IPS-18c (cell line): ENCODE data around the gene WDR41.
A peak's percentile ranks its signal among the peaks of the same experiment; 100 is the strongest.
"Not testable (repeated sequence)": the region's sequence is repeated elsewhere in the genome, so short reads cannot be mapped to it uniquely, and the experiment has no call there.

Source experiments
- H3K4me3 ChIP-seq: 2 replicates; pipeline ENCODE4 v1.7.0; 2013; ENCODE audit warnings: low read depth, mild to moderate bottlenecking, low read length, moderate library complexity; ENCODE audit not compliant: insufficient read depth
- H3K9me3 ChIP-seq: one replicate; pipeline ENCODE4 v1.6.1; 2013; ENCODE audit warnings: mild to moderate bottlenecking, low read length, moderate library complexity; ENCODE audit not compliant: control insufficient read depth, insufficient read depth

Gene WDR41, protein sequence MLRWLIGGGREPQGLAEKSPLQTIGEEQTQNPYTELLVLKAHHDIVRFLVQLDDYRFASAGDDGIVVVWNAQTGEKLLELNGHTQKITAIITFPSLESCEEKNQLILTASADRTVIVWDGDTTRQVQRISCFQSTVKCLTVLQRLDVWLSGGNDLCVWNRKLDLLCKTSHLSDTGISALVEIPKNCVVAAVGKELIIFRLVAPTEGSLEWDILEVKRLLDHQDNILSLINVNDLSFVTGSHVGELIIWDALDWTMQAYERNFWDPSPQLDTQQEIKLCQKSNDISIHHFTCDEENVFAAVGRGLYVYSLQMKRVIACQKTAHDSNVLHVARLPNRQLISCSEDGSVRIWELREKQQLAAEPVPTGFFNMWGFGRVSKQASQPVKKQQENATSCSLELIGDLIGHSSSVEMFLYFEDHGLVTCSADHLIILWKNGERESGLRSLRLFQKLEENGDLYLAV

DNA sequence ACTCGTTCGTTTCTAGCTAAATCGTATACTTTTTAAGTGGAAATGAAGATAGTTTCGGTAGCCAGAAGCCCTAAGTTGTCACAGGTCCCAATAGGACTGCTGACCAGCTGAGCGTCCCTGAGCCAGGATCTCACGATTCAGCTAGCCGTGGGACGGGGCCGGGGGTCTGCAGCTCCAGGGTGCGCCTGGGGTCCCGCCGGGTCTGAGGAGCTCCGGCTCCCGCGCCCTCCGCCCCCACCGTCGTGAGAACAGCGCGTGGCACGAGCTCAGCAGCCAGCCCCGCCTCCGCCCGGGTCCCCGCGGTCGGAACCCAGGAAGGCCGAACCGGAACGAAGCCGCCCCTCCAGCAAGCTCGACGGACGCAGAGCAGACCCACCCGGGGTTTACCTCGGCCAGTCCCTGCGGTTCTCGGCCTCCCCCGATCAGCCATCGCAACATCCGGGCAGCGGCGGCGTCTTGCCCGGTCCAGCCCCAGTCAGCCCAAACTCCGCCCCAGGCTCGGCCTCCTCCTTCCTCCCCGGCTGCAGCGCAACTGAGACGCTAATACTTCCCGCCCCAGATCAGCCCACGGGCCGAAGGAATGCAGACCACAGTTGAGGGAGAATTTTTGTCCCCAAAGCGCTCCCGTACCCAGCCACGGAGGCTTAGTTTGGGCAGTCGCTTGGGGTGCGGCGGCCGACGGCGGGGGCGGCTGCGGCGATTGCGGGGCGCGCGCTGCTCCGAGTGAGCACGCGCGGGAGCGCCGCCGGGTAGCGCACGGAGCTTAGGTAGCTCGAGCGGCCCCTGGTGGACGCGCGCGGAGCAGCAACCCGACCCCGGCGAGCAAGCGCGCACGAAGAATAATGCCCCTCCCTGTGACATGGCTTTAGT lies at the start of gene WDR41:
Gene WDR41 (minus strand): TSS at position 534 of the 870 bp plus-strand sequence. CDS start 96 bp downstream, at position 438.
- H3K4me3 ChIP-seq = peak within 1 kb of the TSS; percentile 90
- peaks cover 2% of the 10 kb centered on the region for H3K9me3 ChIP-seq

- Histone ChIP-seq H3K9me3 (no peaks in the 10 kb centered on the region), H3K4me3 (no peak overlapping the region)
These were observed 39.2 kb upstream of the WDR41 start for GRCh38 chr5:77531297-77531696.

DNA sequence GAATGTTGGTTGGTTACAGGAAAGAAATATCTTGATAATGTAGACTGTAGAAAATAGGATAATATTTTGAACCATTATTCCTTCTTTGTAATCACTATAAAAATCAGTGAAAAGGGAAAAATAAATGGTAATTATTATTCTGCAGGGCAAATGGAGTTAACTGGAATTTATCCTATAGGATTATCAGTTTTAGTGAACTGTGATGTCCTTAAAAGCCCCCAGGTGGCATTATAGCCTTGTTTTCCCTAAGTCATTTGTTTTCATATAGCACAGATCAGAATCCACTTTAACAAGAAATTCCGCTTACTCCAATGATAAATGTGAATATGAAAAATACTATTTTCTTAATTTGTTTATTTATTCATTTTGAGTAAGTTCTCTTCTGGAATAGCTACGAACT lies 26.2 kb upstream of the WDR41 start:
- no peaks in the 10 kb centered on the region for H3K9me3 ChIP-seq
- no peak overlapping the region for H3K4me3 ChIP-seq

DNA sequence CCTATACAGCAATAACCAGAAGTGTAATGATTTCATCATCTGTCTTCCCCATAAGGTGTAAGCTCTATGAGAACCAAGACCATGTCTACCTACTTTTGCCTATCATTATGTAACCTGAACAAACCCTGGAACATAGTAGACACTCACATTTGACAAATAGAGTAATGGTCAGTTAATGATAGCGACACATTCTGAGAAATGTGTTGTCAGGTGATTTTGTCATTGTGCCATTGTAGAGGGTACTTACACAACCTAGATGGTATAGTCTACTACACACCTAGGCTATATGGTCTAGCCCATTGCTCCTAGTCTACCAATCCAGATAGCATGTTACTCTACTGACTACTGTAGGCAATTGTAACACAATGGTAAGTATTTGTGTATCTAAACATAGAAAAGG lies 22.3 kb upstream of the WDR41 start:
- Histone ChIP-seq H3K4me3 (no peak overlapping the region), H3K9me3 (no peaks in the 10 kb centered on the region)

GRCh38 chr5:77513321-77513720 lies 21.2 kb upstream of the WDR41 start:
- H3K4me3 ChIP-seq = no peak overlapping the region
- H3K9me3 ChIP-seq = no peaks in the 10 kb centered on the region

GRCh38 chr5:77501132-77501531 lies 9.0 kb upstream of the WDR41 start:
- not testable (repeated sequence) for H3K9me3 ChIP-seq, H3K4me3 ChIP-seq

- no peak overlapping the region for H3K4me3 ChIP-seq
- no peaks in the 10 kb centered on the region for H3K9me3 ChIP-seq
These were observed 7.9 kb upstream of the WDR41 start for GRCh38 chr5:77499973-77500372.

GRCh38 chr5:77499441-77499840 lies 7.3 kb upstream of the WDR41 start:
- Histone ChIP-seq H3K9me3 (no peaks in the 10 kb centered on the region), H3K4me3 (no peak overlapping the region)

- Histone ChIP-seq H3K9me3 (no peaks in the 10 kb centered on the region), H3K4me3 (no peak overlapping the region)
These were observed 6.8 kb upstream of the WDR41 start for GRCh38 chr5:77498952-77499351.

DNA sequence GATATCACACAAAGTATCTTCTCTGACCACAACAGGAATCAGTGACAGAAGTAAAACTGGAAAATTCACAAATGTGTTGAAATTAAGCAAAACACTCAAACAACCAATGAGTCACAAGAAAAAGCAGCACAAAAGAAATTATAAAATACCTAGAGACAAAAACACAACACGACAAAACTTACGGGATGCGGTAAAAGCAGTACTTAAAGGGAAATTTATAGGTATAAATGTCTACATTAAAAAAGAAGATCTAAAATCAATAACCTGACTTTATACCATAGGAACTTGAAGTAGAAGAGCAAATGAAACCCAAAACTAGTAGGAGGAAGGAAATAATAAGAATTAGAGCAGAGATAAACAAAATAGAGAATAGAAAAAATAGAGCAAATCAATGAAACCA lies 2.8 kb upstream of the WDR41 start:
- no peak overlapping the region for H3K4me3 ChIP-seq

DNA sequence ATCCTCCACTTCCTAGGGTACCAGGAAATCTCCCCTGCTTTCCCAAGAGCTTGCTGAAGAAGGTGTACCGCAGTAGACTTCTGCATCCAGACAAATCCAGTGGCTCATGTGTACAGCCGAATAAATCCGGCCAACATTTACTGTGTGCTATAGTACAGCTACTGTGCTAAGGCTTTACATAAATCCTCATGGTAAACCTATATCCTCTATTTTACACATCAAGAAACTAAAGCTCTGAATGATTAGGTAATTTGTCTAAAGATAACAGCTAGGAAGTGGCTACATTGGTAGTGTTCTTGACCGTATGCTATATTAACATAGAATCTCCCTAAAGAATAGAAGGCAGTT lies 511 bp upstream of the WDR41 start:
- Histone ChIP-seq H3K9me3 (peaks cover 2% of the 10 kb centered on the region), H3K4me3 (peak overlapping the region; percentile 90; the same call in 1 of the 2 replicates)

More for the DNA sequence above, 2.8 kb upstream of the WDR41 start:
- peaks cover 2% of the 10 kb centered on the region for H3K9me3 ChIP-seq

DNA sequence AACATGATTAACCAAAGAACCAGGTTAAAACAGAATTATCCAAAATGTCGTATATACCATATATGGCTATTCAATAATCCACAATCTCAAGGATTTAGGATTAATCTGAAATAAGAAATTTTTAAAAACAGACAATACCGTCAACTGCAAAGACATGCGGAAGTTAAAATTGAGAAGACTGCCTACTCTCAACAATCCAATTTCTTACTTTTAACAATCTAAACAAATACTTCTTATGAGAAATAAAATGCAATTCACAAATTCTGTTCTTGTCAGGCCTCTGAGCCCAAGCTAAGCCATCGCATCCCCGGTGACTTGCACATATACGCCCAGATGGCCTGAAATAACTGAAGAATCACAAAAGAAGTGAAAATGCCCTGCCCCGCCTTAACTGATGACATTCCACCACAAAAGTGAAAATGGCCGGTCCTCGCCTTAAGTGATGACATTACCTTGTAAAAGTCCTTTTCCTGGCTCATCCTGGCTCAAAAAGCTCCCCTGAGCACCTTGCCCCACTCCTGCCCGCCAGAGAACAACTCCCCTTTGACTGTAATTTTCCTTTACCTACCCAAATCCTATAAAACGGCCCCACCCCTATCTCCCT lies 1.3 kb downstream of the WDR41 start:
- not testable (repeated sequence) for H3K9me3 ChIP-seq
- peak overlapping the region; percentile 90; the same call in 1 of the 2 replicates for H3K4me3 ChIP-seq

- no peak overlapping the region for H3K4me3 ChIP-seq
- no peaks in the 10 kb centered on the region for H3K9me3 ChIP-seq
These were observed 5.7 kb downstream of the WDR41 start for GRCh38 chr5:77486344-77486962.

DNA sequence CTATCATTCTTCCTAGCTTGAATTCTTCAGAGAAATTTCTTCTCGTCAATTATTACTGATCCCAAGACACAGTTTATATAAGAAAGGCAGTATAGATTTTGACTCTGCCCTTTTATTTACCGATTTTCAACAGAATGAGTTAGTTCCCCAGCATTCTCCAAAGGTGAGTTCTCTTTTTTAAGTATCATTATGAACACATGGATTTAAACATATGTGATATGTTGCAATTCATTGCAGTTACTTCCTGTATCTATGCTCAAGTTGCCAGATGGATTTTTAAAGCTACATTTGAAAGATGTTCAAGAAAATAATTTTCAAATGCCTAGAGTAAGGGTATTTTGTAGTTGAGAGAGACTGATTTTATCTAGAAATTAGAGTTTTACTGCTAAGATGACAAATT lies 8.4 kb downstream of the WDR41 start:
- Histone ChIP-seq H3K9me3 (no peaks in the 10 kb centered on the region), H3K4me3 (no peak overlapping the region)

DNA sequence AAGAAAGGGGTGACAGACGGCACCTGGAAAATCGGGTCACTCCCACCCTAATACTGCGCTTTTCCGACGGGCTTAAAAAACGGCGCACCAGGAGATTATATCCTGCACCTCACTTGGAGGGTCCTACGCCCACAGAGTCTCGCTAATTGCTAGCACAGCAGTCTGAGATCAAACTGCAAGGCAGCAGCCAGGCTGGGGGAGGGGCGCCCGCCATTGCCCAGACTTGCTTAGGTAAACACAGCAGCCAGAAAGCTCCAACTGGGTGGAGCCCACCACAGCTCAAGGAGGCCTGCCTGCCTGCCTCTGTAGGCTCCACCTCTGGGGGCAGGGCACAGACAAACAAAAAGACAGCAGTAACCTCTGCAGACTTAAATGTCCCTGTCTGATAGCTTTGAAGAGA lies 17.1 kb downstream of the WDR41 start:
- H3K9me3 ChIP-seq, H3K4me3 ChIP-seq: not testable (repeated sequence)

DNA sequence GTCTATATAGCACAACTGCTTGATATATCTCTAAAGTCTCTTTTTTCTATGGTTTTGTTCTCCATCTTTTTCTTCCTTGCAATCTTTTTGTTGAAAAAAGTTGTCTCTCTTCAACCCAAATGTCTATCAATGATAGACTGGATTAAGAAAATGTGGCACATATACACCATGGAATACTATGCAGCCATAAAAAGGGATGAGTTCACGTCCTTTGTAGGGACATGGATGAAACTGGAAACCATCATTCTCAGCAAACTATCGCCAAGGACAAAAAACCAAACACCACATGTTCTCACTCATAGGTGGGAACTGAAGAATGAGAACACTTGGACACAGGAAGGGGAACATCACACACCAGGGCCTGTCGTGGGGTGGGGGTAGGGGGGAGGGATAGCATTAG lies 23.2 kb downstream of the WDR41 start:
- H3K4me3 ChIP-seq, H3K9me3 ChIP-seq: not testable (repeated sequence)

GRCh38 chr5:77463905-77464304 lies 28.2 kb downstream of the WDR41 start:
- Histone ChIP-seq H3K4me3 (no peak overlapping the region), H3K9me3 (no peaks in the 10 kb centered on the region)
